K562 (cell line): Measurements from ENCODE around the gene NUAK2. TPM values are rescaled to one million over a fixed set of nuclear protein-coding genes. Genes with fewer than 3 reads are reported as not detected.

Source experiments
- ATF7 ChIP-seq: fragments of 450-650 bp; IDR thresholded peaks from 2 replicates; pipeline ENCODE4 v1.7.1; 2014; ENCODE audit warnings: mild to moderate bottlenecking, moderate library complexity
- CREM ChIP-seq: IDR thresholded peaks from 2 replicates; pipeline ENCODE4 v1.6.1; 2014; ENCODE audit warnings: antibody characterized with exemption, low read depth
- DMBX1 ChIP-seq: fragments of 250-450 bp; sonication (Bioruptor Pico); IDR thresholded peaks from 2 replicates; pipeline ENCODE4 v1.8.0; 2022; ENCODE audit warnings: inconsistent platforms, mild to moderate bottlenecking, moderate library complexity, borderline replicate concordance
- ILF3 ChIP-seq: fragments of 450-650 bp; IDR thresholded peaks from 2 replicates; pipeline ENCODE4 v1.6.1; 2018; ENCODE audit warnings: antibody characterized with exemption, mild to moderate bottlenecking, moderate library complexity, borderline replicate concordance
- JUND ChIP-seq, 2 experiments: IDR thresholded peaks; 2 replicates in 1 of 2; 3 replicates in 1 of 2; pipeline ENCODE4 v1.6.1; 2011; ENCODE audit warnings: borderline replicate concordance in 2 of 2, low read depth in 2 of 2, low read length in 2 of 2, improper control_type of control experiment in 1 of 2, missing biosample characterization in 1 of 2, missing genetic modification characterization in 1 of 2, missing genetic modification reagents in 1 of 2
- PHTF2 ChIP-seq: fragments of 250-450 bp; sonication (Bioruptor Pico); IDR thresholded peaks from 2 replicates; pipeline ENCODE4 v1.5.0; 2021; ENCODE audit warnings: mild to moderate bottlenecking
- PTRF ChIP-seq: fragments of 450-650 bp; IDR thresholded peaks from 2 replicates; pipeline ENCODE4 v1.6.1; 2016; ENCODE audit warnings: mild to moderate bottlenecking, missing genetic modification characterization, missing compliant biosample characterization
- RFX5 ChIP-seq: IDR thresholded peaks from 2 replicates; pipeline ENCODE4 v1.6.1; 2011; ENCODE audit warnings: low read depth, mild to moderate bottlenecking, improper control_type of control experiment, low read length
- ZKSCAN3 ChIP-seq: fragments of 250-450 bp; sonication (Bioruptor Pico); IDR thresholded peaks from 2 replicates; pipeline ENCODE4 v1.4.0; 2020
- ZNF121 ChIP-seq: sonication (generic); formaldehyde crosslinking; conservative IDR thresholded peaks from 2 replicates; pipeline ENCODE4 v1.8.0; 2022; ENCODE audit warnings: missing genetic modification reagents
- ZNF232 ChIP-seq: sonication (generic); formaldehyde crosslinking; IDR thresholded peaks from 2 replicates; pipeline ENCODE4 v1.8.0; 2022; ENCODE audit warnings: mild to moderate bottlenecking, missing genetic modification reagents
- polyA plus RNA-seq, 8 experiments: library from polyadenylated mRNA; depleted of rRNA in 4 of 8; stranded (reverse) in 5 of 8; unstranded in 3 of 8; fragments of >200 nt; fragmentation: Nextera tagmentation in 2 of 8; fragmentation: Illumina TruSeq in 1 of 8; extraction: Ambion mirVana in 2 of 8; extraction: Trizol in 1 of 8; gene quantifications; 2 replicates each; pipeline versions ENCODE4 v1.2.1 to v1.2.3, GENCODE V29; 2011 to 2014; ENCODE audit warnings: inconsistent platforms in 1 of 8, missing spikeins in 1 of 8
- total RNA-seq, 7 experiments: library from RNA; depleted of rRNA in 6 of 7; stranded (reverse); fragments of >200 nt in 6 of 7; fragmentation: Illumina TruSeq in 2 of 7; extraction: Trizol in 2 of 7; gene quantifications; 2 replicates each; pipeline versions ENCODE4 v1.2.1 to v1.2.3, GENCODE V29; 2011 to 2021; ENCODE audit warnings: low replicate concordance in 1 of 7
- TF ChIP-seq, protein P1 (sequence below): fragments of 150-350 bp; conservative IDR thresholded peaks from 2 replicates; pipeline ENCODE4 v1.6.1; 2014; ENCODE audit warnings: low read length
- TF ChIP-seq, protein P2 (sequence below), 2 experiments: IDR thresholded peaks; 2 replicates each; pipeline ENCODE4 v1.6.1; 2011; ENCODE audit warnings: borderline replicate concordance in 1 of 2, control low read depth in 1 of 2, low read depth in 1 of 2, low read length in 1 of 2, mild to moderate bottlenecking in 1 of 2, mixed read lengths in 1 of 2, moderate library complexity in 1 of 2; ENCODE audit not compliant: insufficient read depth in 1 of 2, insufficient read length in 1 of 2, poor library complexity in 1 of 2, severe bottlenecking in 1 of 2; ENCODE audit errors: extremely low read depth in 1 of 2
- TF ChIP-seq, protein P3 (sequence below): fragments of 250-450 bp; sonication (Bioruptor Pico); IDR thresholded peaks from 2 replicates; pipeline ENCODE4 v1.8.0; 2021; ENCODE audit warnings: borderline replicate concordance, mild to moderate bottlenecking, moderate library complexity; ENCODE audit not compliant: poor library complexity, severe bottlenecking
- TF ChIP-seq, protein P4 (sequence below): IDR thresholded peaks from 2 replicates; pipeline ENCODE4 v1.6.1; 2011; ENCODE audit warnings: borderline replicate concordance, low read depth, mild to moderate bottlenecking, moderate library complexity, low read length; ENCODE audit not compliant: insufficient read depth, poor library complexity, severe bottlenecking
- TF ChIP-seq, protein P5 (sequence below): fragments of 450-650 bp; IDR thresholded peaks from one replicate; pipeline ENCODE4 v1.6.1; 2018; ENCODE audit warnings: mild to moderate bottlenecking, moderate library complexity; ENCODE audit not compliant: partially characterized antibody

The NUAK2 gene
- total and polyA plus RNA-seq, 9 of the 15 experiments (the other 6 are each of a cell fraction or from before 2014, with no cell fraction given) = 0.04 to 0.44 (median 0.14) TPM

DNA sequence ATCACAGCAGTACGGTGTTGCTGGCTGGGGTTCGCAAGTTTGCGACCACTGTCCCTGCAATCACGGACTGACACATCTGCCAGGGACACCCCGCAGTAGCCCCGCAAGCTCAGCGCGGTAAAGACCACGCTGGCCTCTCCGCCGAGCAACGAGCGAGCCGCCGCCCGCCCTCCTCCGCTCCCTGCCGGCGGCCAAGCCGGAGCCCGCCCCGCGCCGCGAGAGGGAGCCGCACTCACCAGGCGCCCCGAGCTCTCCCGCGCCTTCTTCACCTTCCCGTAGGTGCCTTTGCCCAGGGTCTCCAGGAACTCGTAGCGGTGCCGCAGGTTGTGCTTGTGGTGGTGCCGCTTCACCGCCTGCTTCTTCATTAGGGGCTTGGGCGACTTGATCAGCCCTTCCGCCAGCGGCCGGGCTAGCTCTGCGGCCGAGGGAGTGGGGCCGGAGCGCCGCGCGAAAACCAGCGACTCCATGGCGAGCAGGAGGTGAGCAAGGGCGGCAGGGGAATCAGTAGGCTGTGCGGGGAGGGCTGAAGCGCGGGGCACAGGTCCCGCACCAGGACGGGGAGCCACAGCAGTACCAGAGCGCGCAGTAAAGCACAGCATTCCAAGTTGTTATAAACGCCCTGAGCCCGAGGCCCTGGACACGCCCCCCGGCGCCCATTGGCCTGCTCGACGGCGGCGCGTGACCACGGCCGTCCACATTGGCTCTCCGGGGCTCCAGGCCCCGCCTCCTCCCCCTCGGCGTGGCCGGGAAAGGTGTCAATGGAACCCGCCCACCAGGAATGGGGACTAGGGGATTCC is at the start of gene NUAK2 (continued):
- TF ChIP-seq, protein P1, sequence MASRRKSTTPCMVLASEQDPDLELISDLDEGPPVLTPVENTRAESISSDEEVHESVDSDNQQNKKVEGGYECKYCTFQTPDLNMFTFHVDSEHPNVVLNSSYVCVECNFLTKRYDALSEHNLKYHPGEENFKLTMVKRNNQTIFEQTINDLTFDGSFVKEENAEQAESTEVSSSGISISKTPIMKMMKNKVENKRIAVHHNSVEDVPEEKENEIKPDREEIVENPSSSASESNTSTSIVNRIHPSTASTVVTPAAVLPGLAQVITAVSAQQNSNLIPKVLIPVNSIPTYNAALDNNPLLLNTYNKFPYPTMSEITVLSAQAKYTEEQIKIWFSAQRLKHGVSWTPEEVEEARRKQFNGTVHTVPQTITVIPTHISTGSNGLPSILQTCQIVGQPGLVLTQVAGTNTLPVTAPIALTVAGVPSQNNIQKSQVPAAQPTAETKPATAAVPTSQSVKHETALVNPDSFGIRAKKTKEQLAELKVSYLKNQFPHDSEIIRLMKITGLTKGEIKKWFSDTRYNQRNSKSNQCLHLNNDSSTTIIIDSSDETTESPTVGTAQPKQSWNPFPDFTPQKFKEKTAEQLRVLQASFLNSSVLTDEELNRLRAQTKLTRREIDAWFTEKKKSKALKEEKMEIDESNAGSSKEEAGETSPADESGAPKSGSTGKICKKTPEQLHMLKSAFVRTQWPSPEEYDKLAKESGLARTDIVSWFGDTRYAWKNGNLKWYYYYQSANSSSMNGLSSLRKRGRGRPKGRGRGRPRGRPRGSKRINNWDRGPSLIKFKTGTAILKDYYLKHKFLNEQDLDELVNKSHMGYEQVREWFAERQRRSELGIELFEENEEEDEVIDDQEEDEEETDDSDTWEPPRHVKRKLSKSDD = no peak
- TF ChIP-seq RFX5 (no peak), ZNF121 (no peak), ZKSCAN3 (CRISPR knock-in tag) (no peak), CREM (0 out of 2 replicates have a peak, but pooled peaks have one; percentile 23), PTRF (tag) (no peak), JUND (IDR thresholded peaks at IDR 0.05; ENCODE audit: borderline replicate concordance, low read depth, low read length) (no peak), JUND (tag; IDR thresholded peaks at IDR 0.05; ENCODE audit: borderline replicate concordance, low read depth, low read length) (no peak; the same call in 2 of the 3 replicates), ILF3 (no peak), DMBX1 (no peak; the same call in 1 of the 2 replicates), ATF7 (peak; percentile 60; the same call in 1 of the 2 replicates), PHTF2 (no peak), ZNF232 (peak; percentile 96; the same call in 1 of the 2 replicates)
- TF ChIP-seq, protein P2, sequence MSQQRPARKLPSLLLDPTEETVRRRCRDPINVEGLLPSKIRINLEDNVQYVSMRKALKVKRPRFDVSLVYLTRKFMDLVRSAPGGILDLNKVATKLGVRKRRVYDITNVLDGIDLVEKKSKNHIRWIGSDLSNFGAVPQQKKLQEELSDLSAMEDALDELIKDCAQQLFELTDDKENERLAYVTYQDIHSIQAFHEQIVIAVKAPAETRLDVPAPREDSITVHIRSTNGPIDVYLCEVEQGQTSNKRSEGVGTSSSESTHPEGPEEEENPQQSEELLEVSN (IDR thresholded peaks at IDR 0.05; ENCODE audit: borderline replicate concordance in 1 of 2, extremely low read depth in 1 of 2, insufficient read depth in 1 of 2, insufficient read length in 1 of 2, low read depth in 1 of 2, low read length in 1 of 2, poor library complexity in 1 of 2, severe bottlenecking in 1 of 2) = peak; percentile 86 to 98
- TF ChIP-seq, protein P3, sequence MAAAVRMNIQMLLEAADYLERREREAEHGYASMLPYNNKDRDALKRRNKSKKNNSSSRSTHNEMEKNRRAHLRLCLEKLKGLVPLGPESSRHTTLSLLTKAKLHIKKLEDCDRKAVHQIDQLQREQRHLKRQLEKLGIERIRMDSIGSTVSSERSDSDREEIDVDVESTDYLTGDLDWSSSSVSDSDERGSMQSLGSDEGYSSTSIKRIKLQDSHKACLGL = no peak
- TF ChIP-seq, protein P4, sequence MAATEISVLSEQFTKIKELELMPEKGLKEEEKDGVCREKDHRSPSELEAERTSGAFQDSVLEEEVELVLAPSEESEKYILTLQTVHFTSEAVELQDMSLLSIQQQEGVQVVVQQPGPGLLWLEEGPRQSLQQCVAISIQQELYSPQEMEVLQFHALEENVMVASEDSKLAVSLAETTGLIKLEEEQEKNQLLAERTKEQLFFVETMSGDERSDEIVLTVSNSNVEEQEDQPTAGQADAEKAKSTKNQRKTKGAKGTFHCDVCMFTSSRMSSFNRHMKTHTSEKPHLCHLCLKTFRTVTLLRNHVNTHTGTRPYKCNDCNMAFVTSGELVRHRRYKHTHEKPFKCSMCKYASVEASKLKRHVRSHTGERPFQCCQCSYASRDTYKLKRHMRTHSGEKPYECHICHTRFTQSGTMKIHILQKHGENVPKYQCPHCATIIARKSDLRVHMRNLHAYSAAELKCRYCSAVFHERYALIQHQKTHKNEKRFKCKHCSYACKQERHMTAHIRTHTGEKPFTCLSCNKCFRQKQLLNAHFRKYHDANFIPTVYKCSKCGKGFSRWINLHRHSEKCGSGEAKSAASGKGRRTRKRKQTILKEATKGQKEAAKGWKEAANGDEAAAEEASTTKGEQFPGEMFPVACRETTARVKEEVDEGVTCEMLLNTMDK = peak; percentile 96
- TF ChIP-seq, protein P5, sequence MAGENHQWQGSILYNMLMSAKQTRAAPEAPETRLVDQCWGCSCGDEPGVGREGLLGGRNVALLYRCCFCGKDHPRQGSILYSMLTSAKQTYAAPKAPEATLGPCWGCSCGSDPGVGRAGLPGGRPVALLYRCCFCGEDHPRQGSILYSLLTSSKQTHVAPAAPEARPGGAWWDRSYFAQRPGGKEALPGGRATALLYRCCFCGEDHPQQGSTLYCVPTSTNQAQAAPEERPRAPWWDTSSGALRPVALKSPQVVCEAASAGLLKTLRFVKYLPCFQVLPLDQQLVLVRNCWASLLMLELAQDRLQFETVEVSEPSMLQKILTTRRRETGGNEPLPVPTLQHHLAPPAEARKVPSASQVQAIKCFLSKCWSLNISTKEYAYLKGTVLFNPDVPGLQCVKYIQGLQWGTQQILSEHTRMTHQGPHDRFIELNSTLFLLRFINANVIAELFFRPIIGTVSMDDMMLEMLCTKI = no peak
